ENCODE measurements around the gene C9orf153.
"Not testable (repeated sequence)": the region's sequence is repeated elsewhere in the genome, so short reads cannot be mapped to it uniquely, and the experiment has no call there.

C9orf153 gene

DNA sequence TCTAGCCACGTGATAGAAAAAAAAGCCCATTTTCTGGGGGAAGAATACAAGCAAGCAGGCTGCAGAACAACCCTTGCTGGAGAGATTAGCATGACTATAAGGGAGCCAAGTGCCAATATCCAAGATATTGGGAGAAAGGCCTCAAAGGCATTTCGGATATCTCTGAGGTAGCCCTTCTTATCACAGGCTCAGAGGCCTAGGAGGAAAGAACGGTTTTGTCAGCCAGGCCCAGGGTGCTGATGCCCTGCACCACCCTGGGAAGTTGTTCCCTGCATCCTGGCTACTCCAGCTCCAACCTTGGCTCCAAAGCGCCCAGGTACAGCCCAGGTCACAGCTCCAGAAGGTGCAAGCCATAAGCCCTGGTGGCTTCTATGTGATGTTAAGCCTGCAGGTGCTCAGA lies 66.4 kb downstream of the C9orf153 start:
- DNase-seq (ENCODE audit: low spot score): no peak
- FAIRE-seq: no peak

- not testable (repeated sequence) for DNase-seq (ENCODE audit: low spot score); FAIRE-seq
These were observed 68.8 kb downstream of the C9orf153 start for GRCh38 chr9:86190700-86191099.

GRCh38 chr9:86187121-86187520 lies 72.3 kb downstream of the C9orf153 start:
- FAIRE-seq (no peak), DNase-seq (ENCODE audit: low spot score) (no peak)

GRCh38 chr9:86186696-86187095 lies 72.8 kb downstream of the C9orf153 start:
- no peak for FAIRE-seq

GRCh38 chr9:86185872-86186271 lies 73.6 kb downstream of the C9orf153 start:
- peak; percentile 37 for DNase-seq (ENCODE audit: low spot score)
- no peak for FAIRE-seq

More at GRCh38 chr9:86186696-86187095, 72.8 kb downstream of the C9orf153 start:
- DNase-seq (ENCODE audit: low spot score): no peak

DNA sequence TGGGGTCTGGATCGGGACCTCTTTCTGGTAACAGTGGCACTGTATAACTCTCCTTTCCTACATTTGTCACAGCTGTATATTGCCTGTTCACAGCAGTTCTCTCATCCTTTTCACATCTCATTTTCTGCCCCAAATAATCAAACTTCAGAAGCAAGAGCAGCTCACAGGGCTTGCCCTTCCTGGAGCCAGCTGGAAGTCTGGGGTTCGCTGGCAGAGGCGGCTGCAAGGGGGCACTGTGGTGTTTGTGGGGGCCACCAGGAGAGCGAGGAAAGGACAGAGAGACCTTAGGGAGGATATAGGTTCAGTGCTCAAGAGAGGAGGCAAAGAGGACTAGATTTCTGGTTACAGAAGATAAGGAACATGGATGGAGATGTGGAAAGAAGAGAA lies 75.3 kb downstream of the C9orf153 start:
- no peak for FAIRE-seq

DNA sequence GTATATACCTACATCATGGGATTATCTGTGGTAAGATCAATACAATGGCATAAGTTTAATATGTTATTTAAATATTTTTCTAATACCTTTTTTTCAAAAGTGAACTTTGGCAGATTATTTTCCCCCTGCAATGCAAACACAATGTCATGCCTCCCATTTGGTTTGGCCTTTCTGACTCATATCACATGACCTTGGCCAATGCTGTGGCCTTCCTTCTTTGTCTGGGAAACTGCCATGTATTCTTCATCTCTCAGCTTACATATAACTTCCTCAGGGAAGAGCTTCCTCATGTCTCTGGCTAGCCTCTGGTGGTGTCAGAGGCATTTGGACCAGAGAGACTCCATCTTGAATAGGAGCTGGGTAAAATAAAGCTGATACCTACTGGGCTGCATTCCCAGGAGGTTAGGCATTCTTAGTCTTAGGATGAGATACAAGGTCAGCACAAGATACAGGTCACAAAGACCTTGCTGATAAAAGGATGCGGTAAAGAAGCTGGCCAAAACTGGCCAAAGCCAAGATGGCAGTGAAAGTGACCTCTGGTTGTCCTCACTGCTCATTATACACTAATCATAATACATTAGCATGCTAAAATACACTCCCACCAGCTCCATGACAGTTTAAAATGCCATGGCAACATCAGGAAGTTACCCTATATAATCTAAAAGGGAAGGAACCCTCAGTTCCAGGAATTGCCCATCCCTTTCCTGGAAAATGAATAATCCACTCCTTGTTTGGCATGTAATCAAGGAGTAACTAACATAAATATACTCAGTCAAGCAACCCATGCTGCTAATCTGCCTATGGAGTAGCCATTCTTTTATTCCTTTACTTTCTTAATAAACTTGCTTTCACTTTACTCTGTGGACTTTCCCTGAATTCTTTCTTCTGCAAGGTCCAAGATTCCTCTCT lies 76.0 kb downstream of the C9orf153 start:
- no peak for FAIRE-seq
- no peak for DNase-seq (ENCODE audit: low spot score)

More for the DNA sequence above, 75.3 kb downstream of the C9orf153 start:
- DNase-seq (ENCODE audit: low spot score): no peak

DNA sequence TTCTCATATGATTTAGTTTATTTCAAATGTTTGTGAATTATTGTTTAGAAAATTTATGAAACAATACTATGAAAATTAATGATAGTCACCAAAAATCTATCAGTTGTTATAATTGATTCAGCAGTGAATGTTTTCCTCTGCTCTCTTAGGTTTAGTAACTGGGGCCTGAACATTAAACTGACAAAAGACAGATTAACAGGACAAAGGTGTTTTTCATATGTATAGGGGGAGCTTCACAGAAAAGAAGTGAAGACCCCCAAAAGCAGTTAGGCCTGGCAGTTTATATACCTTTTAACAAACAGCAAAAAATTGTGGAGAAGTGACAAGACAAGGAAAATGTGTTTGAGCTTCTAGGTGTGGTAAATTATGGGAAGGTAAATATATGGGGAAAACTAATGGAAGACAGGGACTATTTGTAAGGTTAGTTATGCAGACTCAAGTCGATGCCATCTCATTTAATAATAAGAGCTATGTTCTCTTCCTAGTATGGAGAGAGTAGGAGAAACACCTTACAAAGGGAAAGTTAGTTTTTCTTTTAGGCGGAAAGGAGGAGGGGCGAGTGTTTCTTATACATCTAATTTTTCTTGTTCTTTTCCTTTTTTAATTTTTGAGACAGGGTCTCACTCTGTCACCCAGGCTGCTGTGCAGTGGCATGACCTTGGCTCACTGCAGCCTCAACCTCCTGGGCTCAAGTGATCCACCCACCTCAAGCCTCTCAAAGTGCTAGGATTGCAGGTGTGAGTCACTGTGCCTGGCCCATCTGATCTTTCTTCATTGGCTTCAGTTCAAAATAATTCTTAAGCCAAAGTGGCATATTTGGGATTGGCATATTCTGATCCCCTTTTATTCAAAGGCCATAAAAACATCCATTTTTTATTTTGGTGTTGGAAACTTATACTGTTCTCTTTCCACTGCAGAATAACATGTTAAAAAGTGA lies 77.8 kb downstream of the C9orf153 start:
- DNase-seq (ENCODE audit: low spot score): no peak

DNA sequence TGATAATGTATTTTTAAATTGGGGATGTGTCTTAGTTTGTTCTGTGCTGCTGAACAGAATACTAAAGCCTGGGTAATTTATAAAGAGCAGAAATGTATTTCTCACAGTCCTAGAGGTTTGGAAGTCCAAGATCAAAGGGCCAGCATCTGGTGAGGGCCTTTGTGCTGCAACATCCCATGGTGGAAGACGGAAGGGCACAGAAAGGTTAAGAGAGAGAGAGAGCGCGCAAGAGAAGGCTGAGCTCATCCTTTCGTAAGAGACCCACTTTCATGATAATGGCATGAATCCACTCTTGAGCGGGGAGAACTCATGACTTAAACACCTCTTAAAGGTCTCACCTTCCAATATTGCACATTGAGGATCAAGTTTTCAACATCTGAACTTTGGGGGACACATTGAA lies 81.0 kb downstream of the C9orf153 start:
- FAIRE-seq (no peak), DNase-seq (ENCODE audit: low spot score) (no peak)

More for the DNA sequence above, 77.8 kb downstream of the C9orf153 start:
- FAIRE-seq: no peak

GRCh38 chr9:86177995-86178394 lies 81.5 kb downstream of the C9orf153 start:
- FAIRE-seq: no peak
- no peak for DNase-seq (ENCODE audit: low spot score)

- no peak for DNase-seq (ENCODE audit: low spot score)
- FAIRE-seq: no peak
These were observed 83.0 kb downstream of the C9orf153 start for GRCh38 chr9:86176468-86176867.

- FAIRE-seq: no peak
- DNase-seq (ENCODE audit: low spot score): no peak
These were observed 83.6 kb downstream of the C9orf153 start for GRCh38 chr9:86175743-86176456.

GRCh38 chr9:86175223-86175622 lies 84.2 kb downstream of the C9orf153 start:
- DNase-seq (ENCODE audit: low spot score) (no peak), FAIRE-seq (no peak)

Data from urothelium cell line (cell line).